GM20000 (cell line): ENCODE results near the gene PRRT1B.

Experiments
- DNase-seq: peaks from one replicate; pipeline ENCODE4 v3.0.0; 2012; ENCODE audit warnings: low spot score
- CTCF ChIP-seq: IDR thresholded peaks from 2 replicates; pipeline ENCODE4 v1.5.1; 2012; ENCODE audit warnings: mild to moderate bottlenecking, control low read depth; ENCODE audit errors: extremely low read depth, missing control alignments

Gene PRRT1B

GRCh38 chr9:131566158-131566557 lies 20.8 kb downstream of the PRRT1B start:
- no peak for TF ChIP-seq CTCF
- no peak for DNase-seq

- no peak for TF ChIP-seq CTCF
- no peak for DNase-seq
These were observed 22.6 kb downstream of the PRRT1B start for GRCh38 chr9:131567910-131568309.

GRCh38 chr9:131574730-131575640 lies 29.7 kb downstream of the PRRT1B start:
- no peak for TF ChIP-seq CTCF
- DNase-seq, result no peak

GRCh38 chr9:131575946-131576853 lies 30.9 kb downstream of the PRRT1B start:
- no peak for TF ChIP-seq CTCF
- DNase-seq, result no peak

- DNase-seq, result no peak
- TF ChIP-seq CTCF, result no peak
These were observed 32.0 kb downstream of the PRRT1B start for GRCh38 chr9:131577005-131578000.

GRCh38 chr9:131578021-131578420 lies 32.7 kb downstream of the PRRT1B start:
- TF ChIP-seq CTCF, result no peak

More at GRCh38 chr9:131578021-131578420, 32.7 kb downstream of the PRRT1B start:
- no peak for DNase-seq
